Measurements from ENCODE around the gene MAGEB3.
"Not testable (repeated sequence)": the region's sequence is repeated elsewhere in the genome, so short reads cannot be mapped to it uniquely, and the experiment has no call there.

The MAGEB3 gene

GRCh38 chrX:30230395-30230794, at the start of gene MAGEB3:
MAGEB3 (plus strand) TSS chrX:30230657; CDS start chrX:30235925, 5,268 bp downstream.
- no peak for DNase-seq
- intact Hi-C loops (cut with DNase I) = no loop called here

- no peak for DNase-seq
These were observed 49.1 kb upstream of the MAGEB3 start for GRCh38 chrX:30181353-30181752.

GRCh38 chrX:30183554-30183953, 46.9 kb upstream of the MAGEB3 start:
- intact Hi-C loops (cut with DNase I) = no loop called here

More at GRCh38 chrX:30181353-30181752, 49.1 kb upstream of the MAGEB3 start:
- intact Hi-C loops (cut with DNase I) = no loop called here

GRCh38 chrX:30190426-30190825, 40.0 kb upstream of the MAGEB3 start:
- intact Hi-C loops (cut with DNase I) = no loop called here
- DNase-seq = no peak

More at GRCh38 chrX:30183554-30183953, 46.9 kb upstream of the MAGEB3 start:
- DNase-seq = no peak

- DNase-seq; intact Hi-C loops (cut with DNase I): not testable (repeated sequence)
These were observed 36.5 kb upstream of the MAGEB3 start for GRCh38 chrX:30193910-30194309.

- intact Hi-C loops (cut with DNase I) = no loop called here
These were observed 34.1 kb upstream of the MAGEB3 start for GRCh38 chrX:30196322-30196721.

GRCh38 chrX:30212172-30212571, 18.3 kb upstream of the MAGEB3 start:
- intact Hi-C loops (cut with DNase I) = no loop called here
- no peak for DNase-seq

More at GRCh38 chrX:30196322-30196721, 34.1 kb upstream of the MAGEB3 start:
- no peak for DNase-seq

GRCh38 chrX:30215357-30215843, 15.1 kb upstream of the MAGEB3 start, which contains the start of gene MAGEB2:
MAGEB2 (plus strand) TSS chrX:30215563; CDS start chrX:30218581, 3,018 bp downstream.
- no peak for DNase-seq
- intact Hi-C loops (cut with DNase I) = no loop called here

- DNase-seq = no peak
- intact Hi-C loops (cut with DNase I) = no loop called here
These were observed 13.0 kb upstream of the MAGEB3 start for GRCh38 chrX:30217465-30217864.

- DNase-seq = no peak
- intact Hi-C loops (cut with DNase I) = no loop called here
These were observed 11.1 kb upstream of the MAGEB3 start for GRCh38 chrX:30219372-30219771.

- intact Hi-C loops (cut with DNase I) = no loop called here
- no peak for DNase-seq
These were observed 9.8 kb upstream of the MAGEB3 start for GRCh38 chrX:30220661-30221060.

GRCh38 chrX:30224536-30224935, 5.9 kb upstream of the MAGEB3 start:
- intact Hi-C loops (cut with DNase I) = no loop called here

GRCh38 chrX:30228526-30228925, 1.9 kb upstream of the MAGEB3 start:
- intact Hi-C loops (cut with DNase I) = no loop called here

More at GRCh38 chrX:30224536-30224935, 5.9 kb upstream of the MAGEB3 start:
- DNase-seq = no peak

GRCh38 chrX:30241724-30242415, 11.4 kb downstream of the MAGEB3 start, which contains the start of gene MAGEB4:
MAGEB4 (plus strand) TSS chrX:30242000; CDS start chrX:30242136, 136 bp downstream.
- DNase-seq = no peak
- intact Hi-C loops (cut with DNase I) = no loop called here

More at GRCh38 chrX:30228526-30228925, 1.9 kb upstream of the MAGEB3 start:
- no peak for DNase-seq

- intact Hi-C loops (cut with DNase I) = no loop called here
- no peak for DNase-seq
These were observed 16.5 kb downstream of the MAGEB3 start, which contains the start of gene MAGEB1 for GRCh38 chrX:30246769-30247489. MAGEB1 (plus strand) TSS chrX:30247146; CDS start chrX:30250494, 3,348 bp downstream.

GRCh38 chrX:30248854-30249253, 18.4 kb downstream of the MAGEB3 start:
- DNase-seq = no peak
- intact Hi-C loops (cut with DNase I) = no loop called here

GRCh38 chrX:30253257-30253656, 22.8 kb downstream of the MAGEB3 start:
- intact Hi-C loops (cut with DNase I) = no loop called here
- DNase-seq = no peak

- no peak for DNase-seq
- intact Hi-C loops (cut with DNase I) = no loop called here
These were observed 29.5 kb downstream of the MAGEB3 start for GRCh38 chrX:30259927-30260326.

GRCh38 chrX:30261012-30261411, 30.6 kb downstream of the MAGEB3 start:
- intact Hi-C loops (cut with DNase I) = no loop called here
- DNase-seq = no peak

- DNase-seq = no peak
- intact Hi-C loops (cut with DNase I) = no loop called here
These were observed 32.3 kb downstream of the MAGEB3 start for GRCh38 chrX:30262763-30263162.

All from head of caudate nucleus (tissue), 42 donors.